Measurements from ENCODE around the gene TOPBP1.
"Not testable (repeated sequence)": the region's sequence is repeated elsewhere in the genome, so short reads cannot be mapped to it uniquely, and the experiment has no call there.

The TOPBP1 gene

GRCh38 chr3:133695560-133696171 lies 33.9 kb upstream of the TOPBP1 start:
- no peak overlapping the region for H3K4me3 ChIP-seq
- DNase-seq = no peak
- no peaks in the 10 kb centered on the region for H3K4me1 ChIP-seq
- TF ChIP-seq, protein P1, sequence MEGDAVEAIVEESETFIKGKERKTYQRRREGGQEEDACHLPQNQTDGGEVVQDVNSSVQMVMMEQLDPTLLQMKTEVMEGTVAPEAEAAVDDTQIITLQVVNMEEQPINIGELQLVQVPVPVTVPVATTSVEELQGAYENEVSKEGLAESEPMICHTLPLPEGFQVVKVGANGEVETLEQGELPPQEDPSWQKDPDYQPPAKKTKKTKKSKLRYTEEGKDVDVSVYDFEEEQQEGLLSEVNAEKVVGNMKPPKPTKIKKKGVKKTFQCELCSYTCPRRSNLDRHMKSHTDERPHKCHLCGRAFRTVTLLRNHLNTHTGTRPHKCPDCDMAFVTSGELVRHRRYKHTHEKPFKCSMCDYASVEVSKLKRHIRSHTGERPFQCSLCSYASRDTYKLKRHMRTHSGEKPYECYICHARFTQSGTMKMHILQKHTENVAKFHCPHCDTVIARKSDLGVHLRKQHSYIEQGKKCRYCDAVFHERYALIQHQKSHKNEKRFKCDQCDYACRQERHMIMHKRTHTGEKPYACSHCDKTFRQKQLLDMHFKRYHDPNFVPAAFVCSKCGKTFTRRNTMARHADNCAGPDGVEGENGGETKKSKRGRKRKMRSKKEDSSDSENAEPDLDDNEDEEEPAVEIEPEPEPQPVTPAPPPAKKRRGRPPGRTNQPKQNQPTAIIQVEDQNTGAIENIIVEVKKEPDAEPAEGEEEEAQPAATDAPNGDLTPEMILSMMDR (IDR thresholded peaks at IDR 0.05) = no peak
- intact Hi-C loops (cut with DNase I; ENCODE audit: low total_unique reads) = no loop called here
- no peaks in the 10 kb centered on the region for H3K9me3 ChIP-seq
- no peak overlapping the region for H3K27ac ChIP-seq
- H3K27me3 ChIP-seq = no peaks in the 10 kb centered on the region
- H3K36me3 ChIP-seq = no peaks in the 10 kb centered on the region

DNA sequence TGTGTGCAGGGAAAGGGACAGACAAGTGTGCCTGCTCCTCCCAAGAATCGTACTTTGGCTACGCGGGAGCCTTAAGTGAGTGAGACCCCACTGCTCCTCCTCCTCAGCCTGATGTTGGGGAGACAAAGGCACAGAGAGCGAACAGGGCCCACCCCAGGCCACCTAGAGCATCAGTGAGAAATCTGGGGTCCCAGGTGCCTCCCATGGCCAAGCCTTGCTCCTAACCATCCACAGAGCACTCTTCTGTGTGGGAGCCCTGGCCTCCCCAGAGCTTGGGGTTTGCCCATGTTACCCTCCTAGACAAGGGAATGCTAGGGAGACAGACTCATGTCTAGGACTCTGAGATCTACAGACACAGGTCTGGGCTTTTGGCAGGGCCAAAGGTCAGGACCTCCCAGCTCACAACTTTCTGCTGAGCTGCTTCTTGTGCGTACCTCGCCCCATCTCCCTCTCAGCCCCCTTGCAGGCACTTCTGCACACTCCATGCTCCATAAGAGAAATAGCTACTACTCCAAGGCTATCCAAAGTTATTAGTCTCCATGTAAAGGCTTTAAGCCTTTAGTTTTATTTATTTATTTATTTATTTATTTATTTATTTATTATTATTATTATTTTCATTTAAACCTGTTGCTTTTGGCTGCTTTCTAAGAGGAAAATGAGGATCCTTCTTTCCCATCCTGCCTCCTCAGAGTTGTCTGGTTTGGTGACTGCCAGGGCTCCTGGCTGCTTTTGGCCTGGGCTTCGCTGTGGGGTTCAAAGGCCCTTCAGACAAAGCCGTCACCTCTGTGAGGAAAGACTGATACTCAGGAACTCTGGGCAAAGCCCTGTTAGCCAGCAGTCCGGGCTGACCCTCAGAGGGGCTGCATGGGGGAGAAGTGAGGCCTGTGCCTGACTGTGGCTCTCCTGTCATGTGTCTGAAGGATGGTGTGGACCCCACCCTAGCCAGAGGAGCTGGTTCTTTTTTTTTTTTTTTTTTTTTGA lies 32.8 kb upstream of the TOPBP1 start:
- intact Hi-C loops (cut with DNase I; ENCODE audit: low total_unique reads) = no loop called here
- no peaks in the 10 kb centered on the region for H3K9me3 ChIP-seq
- DNase-seq = no peak
- H3K27me3 ChIP-seq = no peaks in the 10 kb centered on the region
- H3K4me1 ChIP-seq = no peaks in the 10 kb centered on the region
- TF ChIP-seq, protein P1 (IDR thresholded peaks at IDR 0.05) = no peak
- no peak overlapping the region for H3K27ac ChIP-seq
- H3K4me3 ChIP-seq = no peak overlapping the region
- no peaks in the 10 kb centered on the region for H3K36me3 ChIP-seq

- no peaks in the 10 kb centered on the region for H3K9me3 ChIP-seq
- TF ChIP-seq, protein P1 (IDR thresholded peaks at IDR 0.05) = no peak
- no peaks in the 10 kb centered on the region for H3K36me3 ChIP-seq
- H3K27me3 ChIP-seq = no peaks in the 10 kb centered on the region
- intact Hi-C loops (cut with DNase I; ENCODE audit: low total_unique reads) = no loop called here
- H3K27ac ChIP-seq = no peak overlapping the region
- no peak for DNase-seq
- no peaks in the 10 kb centered on the region for H3K4me1 ChIP-seq
- no peak overlapping the region for H3K4me3 ChIP-seq
Observed at GRCh38 chr3:133693821-133694220, 32.1 kb upstream of the TOPBP1 start.

DNA sequence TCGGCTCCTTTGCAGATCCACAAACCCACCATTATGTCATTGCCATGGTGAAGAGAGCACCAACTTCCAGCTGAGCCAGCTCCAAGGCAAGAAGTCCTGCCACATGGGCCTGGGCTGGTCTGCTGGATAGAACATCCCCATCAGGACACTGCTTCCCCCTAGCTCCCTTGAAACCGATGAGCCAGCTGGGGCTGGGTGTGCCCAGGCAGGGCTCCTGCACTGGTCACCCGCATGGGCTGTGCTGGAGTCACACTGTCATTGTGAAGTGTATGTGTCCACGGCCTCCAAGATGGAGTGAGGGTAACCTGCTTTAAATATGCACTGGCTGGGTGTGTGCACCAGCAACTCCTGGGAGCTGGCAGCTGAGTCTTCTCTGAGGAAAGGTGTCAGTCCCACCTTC lies 31.0 kb upstream of the TOPBP1 start:
- Histone ChIP-seq H3K27ac (no peak overlapping the region), H3K4me1 (no peaks in the 10 kb centered on the region), H3K9me3 (no peaks in the 10 kb centered on the region), H3K4me3 (no peak overlapping the region), H3K36me3 (no peaks in the 10 kb centered on the region), H3K27me3 (no peaks in the 10 kb centered on the region)
- intact Hi-C loops (cut with DNase I; ENCODE audit: low total_unique reads) = no loop called here
- DNase-seq = no peak
- TF ChIP-seq, protein P1 (IDR thresholded peaks at IDR 0.05) = no peak

DNA sequence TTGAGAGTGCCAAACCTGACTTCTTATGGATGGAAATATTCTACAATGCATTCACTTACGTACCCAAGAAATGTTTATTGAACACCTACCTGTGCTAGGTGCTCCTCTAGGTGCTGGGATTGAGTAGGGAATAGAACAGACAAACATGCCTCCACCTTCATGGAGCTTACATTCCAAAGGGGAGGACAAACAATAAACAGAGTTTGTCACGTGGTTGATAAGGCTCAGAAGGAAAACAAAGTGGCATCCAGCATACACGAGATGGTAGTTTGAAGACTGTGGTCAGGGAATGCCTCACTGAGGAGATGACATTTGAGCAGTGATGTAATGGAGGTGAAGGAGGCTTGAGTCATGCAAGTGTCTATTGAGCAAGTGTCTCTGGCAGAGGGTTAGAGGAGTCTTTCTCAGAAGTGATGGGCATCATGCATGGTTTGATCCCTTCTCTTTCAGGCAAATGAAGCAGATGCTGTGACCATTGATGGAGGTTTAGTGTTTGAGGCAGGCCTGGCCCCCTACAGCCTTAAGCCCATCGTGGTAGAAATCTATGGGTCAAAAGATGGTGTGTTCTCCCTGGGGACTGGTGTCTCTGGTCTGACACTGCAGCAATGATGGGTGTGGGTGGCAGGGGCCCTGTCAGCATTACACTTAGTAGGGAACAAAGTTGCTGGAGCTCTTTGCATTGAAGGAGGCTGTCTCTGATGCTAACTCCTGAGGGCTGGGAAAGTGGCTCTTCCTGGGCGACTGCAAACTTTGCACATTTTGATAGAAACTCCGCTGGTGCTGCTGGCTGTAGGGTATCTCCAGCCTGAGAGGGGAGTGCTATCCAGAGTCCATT lies 29.7 kb upstream of the TOPBP1 start:
- no peak for DNase-seq
- intact Hi-C loops (cut with DNase I; ENCODE audit: low total_unique reads) = no loop called here
- Histone ChIP-seq H3K27me3 (no peaks in the 10 kb centered on the region), H3K4me3 (no peak overlapping the region), H3K27ac (no peak overlapping the region), H3K4me1 (no peaks in the 10 kb centered on the region), H3K36me3 (no peaks in the 10 kb centered on the region), H3K9me3 (no peaks in the 10 kb centered on the region)
- TF ChIP-seq, protein P1 (IDR thresholded peaks at IDR 0.05) = no peak

DNA sequence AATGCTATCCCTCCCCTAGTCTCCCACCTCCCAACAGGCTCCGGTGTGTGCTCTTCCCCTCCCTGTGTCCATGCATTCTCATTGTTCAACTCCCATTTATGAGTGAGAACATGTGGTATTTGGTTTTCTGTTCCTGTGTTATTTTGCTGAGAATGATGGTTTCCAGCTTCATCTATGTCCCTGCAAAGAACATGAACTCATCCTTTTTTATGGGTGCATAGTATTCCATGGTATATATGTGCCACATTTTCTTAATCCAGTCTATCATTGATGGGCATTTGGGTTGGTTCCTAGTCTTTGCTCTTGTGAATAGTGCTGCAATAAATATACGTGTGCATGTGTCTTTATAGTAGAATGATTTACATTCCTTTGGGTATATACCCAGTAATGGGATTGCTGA lies 16.3 kb upstream of the TOPBP1 start:
- peaks cover 0 to 23% of the 10 kb centered on the region in 2 donors for H3K27me3 ChIP-seq
- intact Hi-C loops (cut with DNase I; ENCODE audit: low total_unique reads) = not testable (repeated sequence)

More for the DNA sequence above, 16.3 kb upstream of the TOPBP1 start:
- H3K27ac ChIP-seq, H3K9me3 ChIP-seq, H3K4me1 ChIP-seq, H3K4me3 ChIP-seq, H3K36me3 ChIP-seq, DNase-seq: not testable (repeated sequence)

All from tibial artery (tissue), 4 donors.